WTC11 (cell line): ENCODE data around the gene RNF31. TPM values are rescaled to one million over a fixed set of nuclear protein-coding genes. Genes with fewer than 3 reads are reported as not detected.

ENCODE experiments used
- ATAC-seq: fragments of 200-7000 bp; cut with Tn5 transposase; 2 replicates; pipeline ENCODE4 v1.10.0; 2021; ENCODE audit warnings: mild to moderate bottlenecking, moderate library complexity
- CTCF ChIA-PET: fragments of 300-600 bp; sonication (Branson Sonifier 250); formaldehyde crosslinking; loops from one replicate; lab custom pipeline; 2021; ENCODE audit warnings: antibody characterized with exemption; lab: Charles Lee
- POLR2A ChIA-PET: fragments of 350-600 bp; sonication (Branson Sonifier 250); formaldehyde crosslinking; loops from one replicate; lab custom pipeline; 2021; ENCODE audit warnings: antibody characterized with exemption; lab: Charles Lee
- DNase-seq: peaks from one replicate; pipeline ENCODE4 v3.0.0; 2021; ENCODE audit warnings: low spot score
- H3K27ac Mint-ChIP-seq: 2 replicates; pipeline ENCODE4 v1.8.0; 2021; ENCODE audit warnings: mixed read lengths
- H3K27me3 Mint-ChIP-seq: 2 replicates; pipeline ENCODE4 v1.8.0; 2021; ENCODE audit warnings: low read depth, mild to moderate bottlenecking, moderate library complexity, mixed read lengths
- H3K36me3 Mint-ChIP-seq: 2 replicates; pipeline ENCODE4 v1.8.0; 2021; ENCODE audit warnings: mixed read lengths
- H3K4me1 Mint-ChIP-seq: 2 replicates; pipeline ENCODE4 v1.8.0; 2022; ENCODE audit warnings: mixed read lengths
- H3K4me3 Mint-ChIP-seq: 2 replicates; pipeline ENCODE4 v1.8.0; 2021; ENCODE audit warnings: mild to moderate bottlenecking, moderate library complexity, mixed read lengths
- H3K9me3 Mint-ChIP-seq: 2 replicates; pipeline ENCODE4 v1.8.0; 2021; ENCODE audit warnings: mixed read lengths
- ARID4B ChIP-seq: sonication (generic); formaldehyde crosslinking; IDR thresholded peaks from 2 replicates; pipeline ENCODE4 v1.8.0; 2023; ENCODE audit warnings: missing genetic modification reagents, mild to moderate bottlenecking, borderline replicate concordance
- CREM ChIP-seq: sonication (generic); formaldehyde crosslinking; IDR thresholded peaks from 2 replicates; pipeline ENCODE4 v1.8.1; 2022; ENCODE audit warnings: mild to moderate bottlenecking, missing genetic modification reagents, moderate library complexity
- E2F1 ChIP-seq: sonication (generic); formaldehyde crosslinking; IDR thresholded peaks from 2 replicates; pipeline ENCODE4 v1.8.0; 2022; ENCODE audit warnings: mild to moderate bottlenecking, missing genetic modification reagents
- E2F5 ChIP-seq: sonication (generic); formaldehyde crosslinking; IDR thresholded peaks from 2 replicates; pipeline ENCODE4 v1.8.1; 2022; ENCODE audit warnings: mild to moderate bottlenecking, moderate library complexity, missing genetic modification reagents
- FOXK1 ChIP-seq: sonication (generic); formaldehyde crosslinking; IDR thresholded peaks from 2 replicates; pipeline ENCODE4 v1.8.0; 2022; ENCODE audit warnings: mild to moderate bottlenecking, moderate library complexity, missing genetic modification reagents
- FOXP4 ChIP-seq: sonication (generic); formaldehyde crosslinking; IDR thresholded peaks from 2 replicates; pipeline ENCODE4 v1.8.0; 2022; ENCODE audit warnings: mild to moderate bottlenecking, missing genetic modification reagents
- GTF2I ChIP-seq: fragments of 250-450 bp; sonication (Bioruptor Pico); conservative IDR thresholded peaks from 2 replicates; pipeline ENCODE4 v1.4.0; 2021; ENCODE audit warnings: mild to moderate bottlenecking
- MAX ChIP-seq: sonication (generic); formaldehyde crosslinking; IDR thresholded peaks from 2 replicates; pipeline ENCODE4 v1.8.0; 2022; ENCODE audit warnings: mild to moderate bottlenecking, missing genetic modification reagents
- MXD4 ChIP-seq: fragments of 250-450 bp; sonication (Bioruptor Pico); IDR thresholded peaks from 2 replicates; pipeline ENCODE4 v1.8.0; 2021; ENCODE audit warnings: mild to moderate bottlenecking, moderate library complexity, borderline replicate concordance
- NFYB ChIP-seq: sonication (generic); formaldehyde crosslinking; conservative IDR thresholded peaks from 2 replicates; pipeline ENCODE4 v1.8.0; 2022; ENCODE audit warnings: low read depth, missing genetic modification reagents
- NR2C2 ChIP-seq: sonication (generic); formaldehyde crosslinking; IDR thresholded peaks from 2 replicates; pipeline ENCODE4 v1.8.0; 2022; ENCODE audit warnings: mild to moderate bottlenecking, missing genetic modification reagents
- SOX15 ChIP-seq: fragments of 250-450 bp; sonication (Bioruptor Pico); IDR thresholded peaks from 2 replicates; pipeline ENCODE4 v1.9.0; 2021; ENCODE audit warnings: mild to moderate bottlenecking
- SP1 ChIP-seq: sonication (generic); formaldehyde crosslinking; conservative IDR thresholded peaks from 2 replicates; pipeline ENCODE4 v1.8.1; 2022; ENCODE audit warnings: missing genetic modification reagents
- ZNF121 ChIP-seq: sonication (generic); formaldehyde crosslinking; IDR thresholded peaks from 2 replicates; pipeline ENCODE4 v1.8.0; 2023; ENCODE audit warnings: missing genetic modification reagents
- ZNF317 ChIP-seq: sonication (generic); formaldehyde crosslinking; IDR thresholded peaks from 2 replicates; pipeline ENCODE4 v1.8.1; 2023; ENCODE audit warnings: low read depth, mild to moderate bottlenecking, moderate library complexity, missing genetic modification reagents, borderline replicate concordance
- ZSCAN18 ChIP-seq: fragments of 250-450 bp; sonication (Bioruptor Pico); IDR thresholded peaks from 2 replicates; pipeline ENCODE4 v2.1.2; 2022; ENCODE audit warnings: mild to moderate bottlenecking, moderate library complexity
- total RNA-seq: library from RNA; stranded (reverse); gene quantifications from 3 replicates; pipeline ENCODE4 v1.2.3, GENCODE V29; 2021

The RNF31 gene
- total RNA-seq, 1 experiment from 2014 or later, result 86.2 TPM

- Mint-ChIP-seq H3K27ac (peak within 1 kb of the TSS; percentile 78), H3K9me3 (no peaks in the 10 kb centered on the region), H3K4me3 (peak within 1 kb of the TSS; percentile 79), H3K36me3 (no peaks in the 10 kb centered on the region), H3K27me3 (no peaks in the 10 kb centered on the region; the same call in none of the 2 replicates), H3K4me1 (peaks cover 9% of the 10 kb centered on the region)
- TF ChIP-seq MAX (CRISPR knock-in tag), result peak; percentile 85; the same call in 1 of the 2 replicates
- TF ChIP-seq CREM (CRISPR knock-in tag), result 0 out of 2 replicates have a peak, but pooled peaks have one; percentile 62
- TF ChIP-seq E2F5 (CRISPR knock-in tag), result peak; percentile 76; the same call in 1 of the 2 replicates
- no peak for TF ChIP-seq NR2C2 (CRISPR knock-in tag)
- TF ChIP-seq ZNF317, result 0 out of 2 replicates have a peak, but pooled peaks have one; percentile 23
- TF ChIP-seq E2F1 (CRISPR knock-in tag), result 0 out of 2 replicates have a peak, but pooled peaks have one; percentile 51
- peak; percentile 69 for TF ChIP-seq SP1
- peak; percentile 76 for TF ChIP-seq NFYB (CRISPR knock-in tag)
- peak; percentile 76 for TF ChIP-seq GTF2I
- peak; percentile 17; the same call in 1 of the 2 replicates for TF ChIP-seq FOXP4
- no peak for TF ChIP-seq ZSCAN18 (CRISPR knock-in tag)
- TF ChIP-seq ARID4B, result 0 out of 2 replicates have a peak, but pooled peaks have one; percentile 41
- peak; percentile 0; the same call in 1 of the 2 replicates for TF ChIP-seq ZNF121 (CRISPR knock-in tag)
- TF ChIP-seq MXD4 (CRISPR knock-in tag), result no peak
- peak; percentile 66 for TF ChIP-seq FOXK1 (CRISPR knock-in tag)
- TF ChIP-seq SOX15, result no peak
- ChIA-PET CTCF (interaction anchor here (0.7 to 3.1 kb wide), 9 partner anchors 11 to 113 kb away, joined by 3 to 18 read pairs (median 3); partner anchors contain the start of genes DCAF11, IPO4, IRF9 and NRL), POLR2A (interaction anchor here (1.0 to 1.5 kb wide), 4 partner anchors 10 to 25 kb away, joined by 3 to 6 read pairs (median 4); partner anchors contain the start of genes IRF9, RNF31 and TM9SF1)
- DNase-seq, result peak; percentile 99
- peak; percentile 94 for ATAC-seq
These were observed 24.3 kb downstream of the RNF31 start, which contains the start of gene REC8 for GRCh38 chr14:24171422-24172260. REC8 (plus strand) TSS chr14:24172080; CDS start chr14:24172553, 473 bp downstream.
